Activated CD4-positive, alpha-beta T cell treated with anti-CD3 and anti-CD28 coated beads, Interleukin-2, amount 50 U/mL, for 16 hours (primary cell): ENCODE measurements around the gene BCR.
A peak's percentile ranks its signal among the peaks of the same experiment; 100 is the strongest.

ENCODE experiments used
- DNase-seq: peaks from one replicate; pipeline ENCODE4 v3.0.0-alpha.2; 2020

The BCR gene

GRCh38 chr22:23218053-23218866 lies 38.0 kb downstream of the BCR start:
- DNase-seq: no peak

DNA sequence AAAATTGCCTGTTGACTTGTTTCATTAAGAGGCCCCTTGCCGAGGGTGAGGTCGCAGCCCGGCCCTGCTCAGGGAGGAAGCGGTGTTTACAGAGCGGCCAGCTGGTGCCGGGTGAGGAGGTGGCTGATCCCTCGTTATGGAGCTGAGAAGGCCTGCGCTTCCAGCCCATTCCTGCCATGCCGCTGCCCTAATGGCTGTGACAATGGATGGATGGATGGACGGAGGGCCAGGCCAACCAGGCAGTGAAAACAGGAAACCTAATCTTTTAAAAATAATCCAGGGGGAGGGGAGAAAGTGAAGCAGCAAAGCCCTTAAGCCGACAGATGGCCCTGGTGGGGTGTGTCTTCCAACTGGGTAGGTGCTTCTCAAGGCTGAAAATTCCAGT lies 38.5 kb downstream of the BCR start:
- DNase-seq: peak; percentile 21

DNA sequence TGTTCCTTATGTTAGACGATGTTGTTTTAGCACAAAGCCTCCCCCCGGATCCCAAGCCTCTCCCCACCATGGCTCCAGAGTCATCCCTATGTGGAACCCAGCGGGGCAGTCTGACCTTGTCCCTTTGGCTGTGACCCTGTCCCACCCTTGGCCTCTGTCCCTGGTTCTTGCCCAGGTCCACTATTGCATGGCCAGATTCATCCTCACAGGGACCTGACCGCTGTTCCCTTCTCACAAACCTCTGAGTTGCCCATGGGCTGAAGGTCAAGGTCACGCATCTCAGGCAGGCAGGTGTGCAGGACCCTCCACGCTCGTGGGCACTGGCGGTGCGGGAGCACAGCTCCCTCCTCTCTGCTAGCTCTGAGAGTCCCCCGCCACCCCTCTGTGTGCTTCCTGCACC lies 39.0 kb downstream of the BCR start:
- DNase-seq: no peak

DNA sequence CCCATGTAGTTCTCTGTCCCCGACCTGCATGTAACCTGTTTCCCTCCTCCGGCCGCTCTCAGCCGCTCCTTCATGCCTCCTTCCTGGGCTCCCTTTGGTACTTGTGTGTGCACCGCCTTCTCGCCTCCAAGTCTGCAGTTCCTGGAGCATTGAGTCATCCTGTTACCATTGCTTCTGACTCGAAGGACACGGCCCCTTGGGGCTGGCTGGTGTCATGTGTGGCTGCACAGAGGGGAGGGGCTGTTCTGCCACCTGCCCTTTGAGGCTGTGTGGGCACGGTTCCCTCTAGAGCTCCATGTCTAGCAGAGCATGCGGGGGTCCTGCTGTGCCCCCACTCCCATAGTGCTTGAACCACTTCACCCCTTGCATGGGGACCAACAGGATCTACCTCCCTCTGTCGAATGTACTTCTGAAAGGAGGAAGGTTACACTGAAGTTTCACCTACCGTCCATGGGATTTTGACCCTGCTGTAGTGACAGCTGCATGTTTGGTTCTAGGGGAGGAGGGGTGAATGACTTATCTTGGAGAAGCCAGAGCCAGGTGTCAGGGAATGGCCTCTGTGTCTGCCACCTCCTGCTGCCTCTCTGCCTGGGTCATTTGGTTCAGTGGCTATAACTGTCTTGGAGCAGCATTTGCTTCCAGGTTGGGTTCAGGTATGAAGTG lies 39.6 kb downstream of the BCR start:
- peak; percentile 89 for DNase-seq

- DNase-seq: no peak
Measured at GRCh38 chr22:23220485-23221350, 40.4 kb downstream of the BCR start.

- no peak for DNase-seq
Measured at GRCh38 chr22:23221351-23221804, 41.1 kb downstream of the BCR start.

GRCh38 chr22:23222033-23222792 lies 41.9 kb downstream of the BCR start:
- DNase-seq: no peak

DNA sequence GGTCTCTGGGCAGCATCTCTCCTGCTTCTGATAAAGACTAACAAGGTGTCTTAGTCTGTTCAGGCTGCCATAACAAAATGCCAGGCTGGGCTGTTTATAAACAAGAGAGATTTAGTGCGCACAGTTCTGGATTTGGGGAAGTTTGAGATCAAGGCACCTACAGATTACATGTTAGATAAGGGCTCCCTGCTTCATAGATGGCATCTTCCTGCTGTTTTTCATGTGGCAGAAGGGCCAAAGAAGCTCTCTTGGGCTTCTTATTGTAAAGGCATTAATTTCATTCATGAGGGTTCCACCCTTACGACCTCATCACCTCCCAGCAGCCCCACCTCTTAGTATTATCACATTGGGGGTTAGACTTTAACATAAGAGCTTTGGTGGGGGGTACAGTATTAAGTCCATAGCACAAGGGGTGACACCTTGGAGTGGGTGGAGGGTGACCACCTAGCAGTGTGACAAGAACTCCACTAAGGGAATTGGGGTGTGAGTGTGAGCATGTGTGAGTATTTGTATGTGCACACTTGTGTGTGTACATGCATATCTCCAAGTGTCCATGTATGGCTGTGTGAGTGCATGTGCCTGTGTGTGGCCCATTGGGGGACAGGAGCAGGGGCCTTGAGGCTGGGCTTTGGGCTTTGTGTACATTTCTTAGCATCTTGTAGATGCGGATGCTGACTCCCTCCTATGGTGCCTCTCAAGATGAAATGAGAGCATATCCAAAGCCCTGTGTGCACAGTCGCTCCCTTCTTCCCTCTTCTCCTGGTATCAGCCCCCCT lies 42.7 kb downstream of the BCR start:
- no peak for DNase-seq

- no peak for DNase-seq
Measured at GRCh38 chr22:23223569-23224317, 43.4 kb downstream of the BCR start.

GRCh38 chr22:23224846-23225245 lies 44.5 kb downstream of the BCR start:
- no peak for DNase-seq

GRCh38 chr22:23225337-23225723 lies 45.0 kb downstream of the BCR start:
- DNase-seq: no peak

DNA sequence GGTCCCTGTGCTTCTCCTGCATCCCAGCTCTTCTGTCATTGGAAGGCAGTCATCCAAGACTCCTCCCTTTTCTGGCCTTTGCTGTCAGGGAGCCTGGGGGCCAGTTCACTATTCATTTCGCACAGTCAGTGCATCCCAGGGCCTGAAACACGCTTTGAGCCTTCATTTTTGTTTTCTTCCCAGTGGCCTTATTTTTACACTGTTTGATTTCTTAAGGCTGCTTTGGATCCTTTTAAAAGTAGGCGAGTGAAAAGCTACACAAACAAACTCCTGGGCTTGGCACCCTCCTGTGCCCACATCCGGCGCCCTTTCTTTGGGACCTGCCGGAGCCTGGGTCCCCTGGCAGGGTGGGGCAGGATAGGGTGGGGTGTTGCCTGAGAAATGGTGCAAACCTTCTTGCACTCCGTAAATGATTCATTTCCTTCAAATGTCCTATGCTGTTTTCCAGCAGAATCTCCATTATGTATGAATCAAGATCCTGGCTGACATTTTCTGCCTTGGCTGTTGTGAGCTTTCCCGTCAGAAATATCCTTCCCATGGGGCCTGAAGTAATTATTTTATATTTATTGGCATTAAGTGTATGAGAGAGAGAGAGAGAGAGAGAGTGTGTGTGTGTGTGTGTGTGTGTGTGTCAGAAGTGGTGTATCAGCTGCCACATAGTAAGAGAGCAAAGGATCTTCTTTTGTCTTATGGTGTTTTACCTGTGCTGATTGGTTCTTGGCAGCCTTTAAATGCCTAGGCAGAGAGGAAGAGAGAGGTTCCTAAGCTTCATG lies 45.6 kb downstream of the BCR start:
- DNase-seq: no peak

DNA sequence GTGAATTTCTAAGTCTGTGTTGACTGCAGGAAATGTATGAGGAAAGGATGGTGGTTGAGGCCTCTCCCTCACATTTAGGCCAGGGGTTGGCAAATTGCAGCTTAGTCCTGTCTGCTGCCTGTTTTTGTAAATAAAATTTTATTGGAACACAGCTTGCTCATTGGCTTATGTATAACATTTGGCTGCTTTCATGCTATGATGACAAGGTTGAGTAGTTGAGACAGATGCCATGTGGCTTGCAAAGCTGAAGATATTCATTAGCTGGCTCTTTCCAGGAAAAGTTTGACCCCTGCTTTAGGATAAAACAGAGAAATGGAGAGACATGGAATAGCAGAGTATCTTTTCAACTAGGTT lies 46.2 kb downstream of the BCR start:
- DNase-seq: no peak

- DNase-seq: no peak
Measured at GRCh38 chr22:23227380-23227779, 47.1 kb downstream of the BCR start.

DNA sequence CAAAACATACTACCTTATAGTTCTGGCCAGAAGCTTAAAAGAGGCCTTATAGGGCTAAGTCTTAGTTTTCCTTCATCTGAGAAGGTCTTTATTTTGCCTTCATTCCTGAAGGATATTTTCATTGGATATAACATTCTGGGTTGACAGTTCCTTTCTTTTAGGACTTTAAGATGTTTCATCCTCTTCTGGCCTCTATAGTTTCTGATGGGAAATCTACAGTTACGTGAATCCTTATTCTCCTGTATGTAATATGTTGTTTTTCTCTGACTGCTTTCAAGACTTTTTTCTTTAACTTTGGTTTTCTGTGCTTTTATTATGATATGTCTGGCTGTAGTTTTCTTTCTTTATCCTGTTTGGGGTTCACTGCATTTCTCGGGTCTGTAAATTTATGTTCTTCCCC lies 48.2 kb downstream of the BCR start:
- DNase-seq: no peak

DNA sequence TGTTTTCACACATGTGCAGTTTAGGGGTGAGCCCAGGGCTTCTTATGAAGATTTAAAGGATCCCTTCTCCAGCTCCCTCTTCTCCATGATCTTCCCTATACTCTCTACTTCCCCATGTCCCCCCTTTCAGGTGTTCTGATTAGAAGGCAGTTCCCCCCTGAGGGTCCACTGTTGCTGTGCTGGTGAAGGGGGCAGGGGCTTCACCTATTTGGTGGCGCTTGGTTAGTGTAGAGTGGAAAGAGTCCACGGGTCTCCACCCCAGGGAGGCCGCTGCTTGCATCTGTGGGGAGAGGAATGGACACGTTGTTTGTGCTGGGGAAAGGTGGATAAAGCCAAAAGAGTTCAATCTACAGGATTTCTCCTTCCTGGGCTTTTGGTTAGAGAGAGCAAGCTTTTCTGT lies 49.3 kb downstream of the BCR start:
- DNase-seq: no peak

GRCh38 chr22:23230348-23231068 lies 50.2 kb downstream of the BCR start:
- no peak for DNase-seq

GRCh38 chr22:23231471-23232093 lies 51.3 kb downstream of the BCR start:
- DNase-seq: no peak
